ENCODE measurements around the gene GNAZ. TPM values are rescaled to one million over a fixed set of nuclear protein-coding genes. Genes with fewer than 3 reads are reported as not detected.
A peak's percentile ranks its signal among the peaks of the same experiment; 100 is the strongest.

The GNAZ gene
- total and polyA plus RNA-seq, 9 donors, result 7.2 to 40.8 (median 15.3) TPM

- no peaks in the 10 kb centered on the region for H3K9me3 ChIP-seq
- H3K4me1 ChIP-seq (ENCODE audit: insufficient read depth), result peaks cover 11% of the 10 kb centered on the region
- 78 to 86% (median 86%) methylated on average over 10 of the region's 10 CpGs for WGBS, 3 donors
- no peak overlapping the region for H3K27ac ChIP-seq
- DNase-seq, result peak in 1 of 5 donors; percentile 6
- TF ChIP-seq, protein P1, sequence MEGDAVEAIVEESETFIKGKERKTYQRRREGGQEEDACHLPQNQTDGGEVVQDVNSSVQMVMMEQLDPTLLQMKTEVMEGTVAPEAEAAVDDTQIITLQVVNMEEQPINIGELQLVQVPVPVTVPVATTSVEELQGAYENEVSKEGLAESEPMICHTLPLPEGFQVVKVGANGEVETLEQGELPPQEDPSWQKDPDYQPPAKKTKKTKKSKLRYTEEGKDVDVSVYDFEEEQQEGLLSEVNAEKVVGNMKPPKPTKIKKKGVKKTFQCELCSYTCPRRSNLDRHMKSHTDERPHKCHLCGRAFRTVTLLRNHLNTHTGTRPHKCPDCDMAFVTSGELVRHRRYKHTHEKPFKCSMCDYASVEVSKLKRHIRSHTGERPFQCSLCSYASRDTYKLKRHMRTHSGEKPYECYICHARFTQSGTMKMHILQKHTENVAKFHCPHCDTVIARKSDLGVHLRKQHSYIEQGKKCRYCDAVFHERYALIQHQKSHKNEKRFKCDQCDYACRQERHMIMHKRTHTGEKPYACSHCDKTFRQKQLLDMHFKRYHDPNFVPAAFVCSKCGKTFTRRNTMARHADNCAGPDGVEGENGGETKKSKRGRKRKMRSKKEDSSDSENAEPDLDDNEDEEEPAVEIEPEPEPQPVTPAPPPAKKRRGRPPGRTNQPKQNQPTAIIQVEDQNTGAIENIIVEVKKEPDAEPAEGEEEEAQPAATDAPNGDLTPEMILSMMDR (IDR thresholded peaks at IDR 0.05), result no peak
- TF ChIP-seq POLR2A (IDR thresholded peaks at IDR 0.05), result no peak
- no peak for TF ChIP-seq EP300 (IDR thresholded peaks at IDR 0.05)
- H3K36me3 ChIP-seq, result no peaks in the 10 kb centered on the region
- no peak overlapping the region for H3K4me3 ChIP-seq
- intact Hi-C loops (cut with DNase I), result no loop called here
- no peaks in the 10 kb centered on the region for H3K27me3 ChIP-seq
These were observed 46.4 kb downstream of the GNAZ start for GRCh38 chr22:23116506-23117263.

GRCh38 chr22:23117275-23117674 lies 47.0 kb downstream of the GNAZ start:
- WGBS, 3 donors, result 91 to 93% (median 93%) methylated on average over 10 of the region's 10 CpGs
- no peak for TF ChIP-seq EP300 (IDR thresholded peaks at IDR 0.05)
- TF ChIP-seq POLR2A (IDR thresholded peaks at IDR 0.05), result no peak
- TF ChIP-seq, protein P1 (IDR thresholded peaks at IDR 0.05), result no peak
- no peak overlapping the region for H3K27ac ChIP-seq
- H3K9me3 ChIP-seq, result no peaks in the 10 kb centered on the region
- peaks cover 11% of the 10 kb centered on the region for H3K4me1 ChIP-seq (ENCODE audit: insufficient read depth)
- H3K4me3 ChIP-seq, result no peak overlapping the region
- no peaks in the 10 kb centered on the region for H3K27me3 ChIP-seq
- H3K36me3 ChIP-seq, result no peaks in the 10 kb centered on the region
- intact Hi-C loops (cut with DNase I), result no loop called here
- DNase-seq, result peak in 1 of 5 donors; percentile 12

GRCh38 chr22:23117891-23118646 lies 47.8 kb downstream of the GNAZ start:
- Histone ChIP-seq H3K27me3 (no peaks in the 10 kb centered on the region), H3K9me3 (no peaks in the 10 kb centered on the region)

More at GRCh38 chr22:23117891-23118646, 47.8 kb downstream of the GNAZ start:
- WGBS, 3 donors, result 87 to 94% (median 87%) methylated on average over 15 of the region's 15 CpGs
- Histone ChIP-seq H3K36me3 (no peaks in the 10 kb centered on the region), H3K27ac (no peak overlapping the region), H3K4me3 (no peak overlapping the region), H3K4me1 (ENCODE audit: insufficient read depth) (peaks cover 5% of the 10 kb centered on the region)
- intact Hi-C loops (cut with DNase I), result no loop called here
- TF ChIP-seq EP300 (IDR thresholded peaks at IDR 0.05) (no peak), POLR2A (IDR thresholded peaks at IDR 0.05) (no peak)
- TF ChIP-seq, protein P1 (IDR thresholded peaks at IDR 0.05), result no peak
- peak in 1 of 5 donors; percentile 5 for DNase-seq

Measured in ovary (tissue), 9 donors.